Tibial nerve (tissue), 4 donors: ENCODE data around the gene AOPEP. TPM values are rescaled to one million over a fixed set of nuclear protein-coding genes. Genes with fewer than 3 reads are reported as not detected.
A peak's percentile ranks its signal among the peaks of the same experiment; 100 is the strongest.
"Not testable (repeated sequence)": the region's sequence is repeated elsewhere in the genome, so short reads cannot be mapped to it uniquely, and the experiment has no call there.

Source experiments
- DNase-seq, 2 donors: peaks; one replicate each; pipeline ENCODE4 v3.0.0-alpha.2; 2019; ENCODE audit warnings: low spot score in 2 of 2
- H3K27ac ChIP-seq, 4 donors: fragments of 200-600 bp; sonication (generic) in 3 of 4; one replicate each; pipeline ENCODE4 v1.5.1; 2017 to 2019; ENCODE audit warnings: mild to moderate bottlenecking in 1 of 4
- H3K27me3 ChIP-seq, 2 donors: fragments of 200-600 bp; sonication (generic) in 1 of 2; one replicate each; pipeline versions ENCODE4 v1.5.1 to v1.6.0; 2017 to 2019
- H3K36me3 ChIP-seq, 3 donors: fragments of 200-600 bp; sonication (generic); one replicate each; pipeline ENCODE4 v1.5.1; 2018 to 2019
- H3K4me1 ChIP-seq, 4 donors: fragments of 200-600 bp; sonication (generic) in 3 of 4; one replicate each; pipeline ENCODE4 v1.5.1; 2017 to 2019
- H3K4me3 ChIP-seq, 4 donors: fragments of 200-600 bp; sonication (generic) in 3 of 4; one replicate each; pipeline ENCODE4 v1.5.1; 2017 to 2019; ENCODE audit warnings: mild to moderate bottlenecking in 1 of 4, moderate library complexity in 1 of 4
- H3K9me3 ChIP-seq, 4 donors: fragments of 200-600 bp; sonication (generic) in 3 of 4; one replicate each; pipeline ENCODE4 v1.5.1; 2017 to 2019
- EP300 ChIP-seq, 2 donors: sonication (generic); formaldehyde crosslinking; IDR thresholded peaks; one replicate each; pipeline ENCODE4 v1.6.1; 2017; ENCODE audit warnings: antibody characterized with exemption in 2 of 2, mild to moderate bottlenecking in 1 of 2
- POLR2A ChIP-seq, 2 donors: fragments of 450-650 bp; IDR thresholded peaks; one replicate each; pipeline ENCODE4 v1.6.1; 2017; ENCODE audit warnings: antibody characterized with exemption in 2 of 2, mild to moderate bottlenecking in 2 of 2, moderate library complexity in 2 of 2
- WGBS, 2 donors: methylation state at CpG; one replicate each; pipeline ENCODE4 v1.1.5; 2018; 5-methylcytosine and 5-hydroxymethylcytosine counted together
- total RNA-seq, 4 donors: library from RNA; depleted of rRNA; stranded (reverse); fragments of >200 nt; gene quantifications; one replicate each; pipeline ENCODE4 v1.1.0, GENCODE V29; 2016
- TF ChIP-seq, protein P1 (sequence below), 5 experiments: fragments of 200-600 bp in 3 of 5; fragments of 450-650 bp in 2 of 5; sonication (generic) in 3 of 5; IDR thresholded peaks; one replicate each; pipeline ENCODE4 v1.5.1; 2016 to 2019; ENCODE audit warnings: antibody characterized with exemption in 5 of 5, mild to moderate bottlenecking in 3 of 5, moderate library complexity in 2 of 5

AOPEP gene
- total RNA-seq, 4 donors from 2014 or later: 236 to 323 (median 265) TPM

DNA sequence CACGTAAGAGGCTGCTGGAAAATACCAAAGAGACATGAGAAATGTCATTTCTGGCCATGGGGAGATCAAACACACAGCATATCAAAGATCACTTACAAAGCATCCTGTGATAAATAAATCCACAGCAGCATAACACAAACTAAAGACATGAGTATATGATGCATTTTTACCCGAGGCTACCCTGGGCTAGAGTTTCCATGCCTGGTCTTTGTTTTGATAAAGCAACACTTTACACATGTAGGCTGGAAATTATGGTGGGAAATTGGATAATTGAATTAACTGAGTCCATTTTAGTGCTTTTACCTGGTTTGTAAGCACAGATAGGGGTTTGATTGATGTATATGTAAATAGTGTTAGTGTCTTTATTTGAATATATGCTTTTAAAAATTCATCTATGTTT, 288.4 kb downstream of the AOPEP start:
- Histone ChIP-seq H3K9me3 (no peaks in the 10 kb centered on the region), H3K27ac (peak overlapping the region in 2 of 4 donors; percentile 98 to 99), H3K27me3 (no peaks in the 10 kb centered on the region), H3K4me3 (no peak overlapping the region), H3K36me3 (peaks cover 0 to 36% (median 0%) of the 10 kb centered on the region in 3 donors), H3K4me1 (peaks cover 0 to 100% (median 26%) of the 10 kb centered on the region in 4 donors)
- no peak for DNase-seq
- TF ChIP-seq EP300 (IDR thresholded peaks at IDR 0.05) (no peak), POLR2A (IDR thresholded peaks at IDR 0.05) (no peak)
- TF ChIP-seq, protein P1, sequence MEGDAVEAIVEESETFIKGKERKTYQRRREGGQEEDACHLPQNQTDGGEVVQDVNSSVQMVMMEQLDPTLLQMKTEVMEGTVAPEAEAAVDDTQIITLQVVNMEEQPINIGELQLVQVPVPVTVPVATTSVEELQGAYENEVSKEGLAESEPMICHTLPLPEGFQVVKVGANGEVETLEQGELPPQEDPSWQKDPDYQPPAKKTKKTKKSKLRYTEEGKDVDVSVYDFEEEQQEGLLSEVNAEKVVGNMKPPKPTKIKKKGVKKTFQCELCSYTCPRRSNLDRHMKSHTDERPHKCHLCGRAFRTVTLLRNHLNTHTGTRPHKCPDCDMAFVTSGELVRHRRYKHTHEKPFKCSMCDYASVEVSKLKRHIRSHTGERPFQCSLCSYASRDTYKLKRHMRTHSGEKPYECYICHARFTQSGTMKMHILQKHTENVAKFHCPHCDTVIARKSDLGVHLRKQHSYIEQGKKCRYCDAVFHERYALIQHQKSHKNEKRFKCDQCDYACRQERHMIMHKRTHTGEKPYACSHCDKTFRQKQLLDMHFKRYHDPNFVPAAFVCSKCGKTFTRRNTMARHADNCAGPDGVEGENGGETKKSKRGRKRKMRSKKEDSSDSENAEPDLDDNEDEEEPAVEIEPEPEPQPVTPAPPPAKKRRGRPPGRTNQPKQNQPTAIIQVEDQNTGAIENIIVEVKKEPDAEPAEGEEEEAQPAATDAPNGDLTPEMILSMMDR (IDR thresholded peaks at IDR 0.05): no peak
- WGBS, 2 donors: 25 to 38% methylated on average over 2 of the region's 2 CpGs

DNA sequence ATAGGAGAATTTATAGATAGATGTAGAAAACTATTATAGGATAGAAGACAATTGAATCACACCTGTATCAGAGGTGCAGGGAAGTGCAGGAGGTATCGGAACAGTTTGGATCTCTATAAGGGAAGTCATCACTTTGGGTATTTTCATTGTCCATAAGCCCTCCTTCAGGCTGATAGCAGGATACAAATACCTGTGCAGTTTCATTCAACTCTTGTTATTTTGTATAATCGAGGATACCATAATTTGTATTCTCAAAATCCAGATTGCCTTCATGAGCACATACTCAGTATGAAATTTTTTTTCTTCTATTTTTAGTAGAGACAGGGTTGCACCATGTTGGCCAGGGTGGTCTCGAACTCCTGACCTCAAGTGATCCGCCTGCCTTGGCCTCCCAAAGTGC, 289.1 kb downstream of the AOPEP start:
- WGBS, 2 donors: 95 to 97% methylated on average over 4 of the region's 4 CpGs
- Histone ChIP-seq H3K4me1 (peaks cover 0 to 100% (median 26%) of the 10 kb centered on the region in 4 donors), H3K27me3 (no peaks in the 10 kb centered on the region), H3K4me3 (no peak overlapping the region), H3K27ac (peak overlapping the region in 2 of 4 donors; percentile 54 to 99), H3K36me3 (peaks cover 0 to 42% (median 0%) of the 10 kb centered on the region in 3 donors), H3K9me3 (no peaks in the 10 kb centered on the region)
- DNase-seq: no peak
- TF ChIP-seq, protein P1 (IDR thresholded peaks at IDR 0.05): no peak
- no peak for TF ChIP-seq POLR2A (IDR thresholded peaks at IDR 0.05)
- no peak for TF ChIP-seq EP300 (IDR thresholded peaks at IDR 0.05)

DNA sequence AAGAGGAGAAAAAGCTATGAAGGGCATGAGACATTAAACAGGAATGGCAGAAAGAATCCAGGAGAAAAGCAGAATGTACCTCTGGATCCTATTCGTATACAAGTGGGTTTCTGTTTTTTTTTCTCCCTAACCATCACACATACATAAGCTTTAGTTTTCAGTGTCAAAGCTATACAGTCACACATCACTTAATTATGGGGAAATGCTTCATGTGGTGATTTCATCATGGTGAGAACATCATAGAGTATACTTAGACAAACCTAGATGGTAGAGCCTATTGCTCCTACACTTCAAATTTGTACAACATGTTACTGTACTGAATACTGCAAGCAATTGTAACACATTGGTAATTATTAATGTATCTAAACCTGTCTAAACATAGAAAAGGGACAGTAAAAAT, 290.6 kb downstream of the AOPEP start:
- H3K27me3 ChIP-seq: no peaks in the 10 kb centered on the region
- H3K4me1 ChIP-seq: peaks cover 0 to 100% (median 32%) of the 10 kb centered on the region in 4 donors
- peak overlapping the region in 3 of 4 donors; percentile 51 to 87 (median 82) for H3K27ac ChIP-seq
- H3K4me3 ChIP-seq: no peak overlapping the region
- peaks cover 0 to 55% (median 0%) of the 10 kb centered on the region in 3 donors for H3K36me3 ChIP-seq
- H3K9me3 ChIP-seq: no peaks in the 10 kb centered on the region
- WGBS, 2 donors: 80 to 84% methylated on average over 1 of the region's 1 CpG
- TF ChIP-seq POLR2A (IDR thresholded peaks at IDR 0.05) (no peak), EP300 (IDR thresholded peaks at IDR 0.05) (no peak)
- TF ChIP-seq, protein P1 (IDR thresholded peaks at IDR 0.05): no peak
- no peak for DNase-seq

DNA sequence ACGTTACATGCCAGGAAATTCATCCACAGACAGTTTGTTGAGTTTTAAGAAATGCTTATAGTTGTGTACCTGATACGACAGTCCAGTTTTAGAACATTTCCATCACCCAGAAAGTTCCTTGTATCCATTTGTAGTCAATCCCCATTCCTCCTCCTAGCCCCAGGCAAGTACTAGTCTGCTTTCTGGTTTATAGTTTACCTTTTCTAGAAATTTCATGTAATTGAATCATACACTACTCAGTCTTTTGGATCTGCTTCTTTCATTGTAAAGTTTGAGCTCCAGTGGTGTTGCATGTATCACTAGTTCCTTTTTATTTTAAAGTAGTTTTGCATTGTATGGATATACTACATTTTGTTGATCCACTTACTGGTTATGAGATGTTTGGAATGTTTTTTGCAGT, 291.2 kb downstream of the AOPEP start:
- Histone ChIP-seq H3K27ac (peak overlapping the region in 3 of 4 donors; percentile 51 to 87 (median 82)), H3K4me1 (peaks cover 0 to 100% (median 34%) of the 10 kb centered on the region in 4 donors), H3K36me3 (peaks cover 0 to 61% (median 0%) of the 10 kb centered on the region in 3 donors), H3K27me3 (no peaks in the 10 kb centered on the region), H3K9me3 (no peaks in the 10 kb centered on the region), H3K4me3 (no peak overlapping the region)
- DNase-seq: no peak
- TF ChIP-seq, protein P1 (IDR thresholded peaks at IDR 0.05): no peak
- TF ChIP-seq POLR2A (IDR thresholded peaks at IDR 0.05) (no peak), EP300 (IDR thresholded peaks at IDR 0.05) (no peak)
- 91 to 92% methylated on average over 2 of the region's 2 CpGs for WGBS, 2 donors

DNA sequence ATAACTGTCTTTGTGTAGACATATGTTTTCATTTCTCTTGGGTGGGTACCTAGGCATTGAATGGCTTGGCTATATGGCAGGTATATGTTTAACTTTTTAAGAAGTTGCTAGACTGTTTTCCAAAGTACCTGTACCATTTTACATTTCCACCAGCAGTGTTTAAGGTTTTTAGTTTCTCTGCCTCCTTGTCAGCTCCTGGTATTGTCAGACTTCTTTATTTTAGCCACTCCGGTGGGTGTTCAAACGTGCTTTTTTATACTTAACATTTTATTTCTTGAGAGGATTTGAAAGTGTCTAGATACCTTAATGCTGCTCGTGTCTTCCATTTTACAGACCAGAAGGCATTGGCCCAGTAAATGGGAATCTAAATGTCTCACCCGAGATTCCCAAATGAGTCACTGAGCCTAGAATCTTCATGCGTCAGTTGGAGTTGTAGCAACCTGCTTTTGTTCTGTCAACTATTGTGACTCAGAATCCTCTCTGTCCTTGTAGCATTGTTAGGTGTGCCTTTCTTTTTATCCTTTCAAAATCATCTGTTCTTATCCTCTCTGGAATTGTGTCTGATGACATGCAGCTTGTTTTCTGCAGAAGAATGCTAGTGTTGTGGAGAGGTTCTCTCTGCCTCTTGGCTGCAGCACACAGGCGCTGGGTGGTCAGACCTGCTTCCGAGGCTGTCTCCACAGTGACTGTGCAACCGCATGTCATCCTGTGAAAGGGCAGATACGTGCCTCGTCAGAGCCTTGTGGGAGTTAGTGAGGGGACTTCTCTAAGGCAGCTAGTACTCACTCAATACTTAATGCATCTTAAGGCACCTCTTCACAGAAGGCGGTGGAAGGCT, 291.8 kb downstream of the AOPEP start:
- Histone ChIP-seq H3K4me1 (peaks cover 0 to 100% (median 40%) of the 10 kb centered on the region in 4 donors), H3K27me3 (no peaks in the 10 kb centered on the region), H3K4me3 (peak overlapping the region in 1 of 4 donors; percentile 6), H3K36me3 (peaks cover 0 to 65% (median 0%) of the 10 kb centered on the region in 3 donors), H3K9me3 (no peaks in the 10 kb centered on the region), H3K27ac (peak overlapping the region; percentile 41 to 87 (median 66))
- 27 to 28% methylated on average over 11 of the region's 11 CpGs for WGBS, 2 donors
- DNase-seq: peak in 1 of 2 donors; percentile 37
- TF ChIP-seq EP300 (IDR thresholded peaks at IDR 0.05) (peak in 1 of 2 donors; percentile 67), POLR2A (IDR thresholded peaks at IDR 0.05) (peak in 1 of 2 donors; percentile 8)
- TF ChIP-seq, protein P1 (IDR thresholded peaks at IDR 0.05): no peak

DNA sequence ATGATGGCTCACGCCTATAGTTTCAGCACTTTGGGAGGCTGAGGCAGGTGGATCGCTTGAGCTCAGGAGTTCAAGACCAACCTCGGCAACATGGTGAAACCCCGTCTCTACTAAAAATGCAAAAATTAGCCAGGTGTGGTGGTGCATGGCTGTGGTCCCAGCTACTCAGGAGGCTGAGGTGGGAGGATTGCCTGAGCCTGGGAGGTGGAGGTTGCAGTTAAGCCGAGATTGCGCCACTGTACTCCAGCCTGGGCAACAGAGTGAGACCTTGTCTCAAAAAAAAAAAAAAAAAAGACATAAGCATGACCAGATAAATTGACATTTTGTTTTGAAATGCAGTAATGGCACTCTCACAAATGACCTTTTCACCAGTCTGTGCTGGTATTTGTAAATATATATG, 294.1 kb downstream of the AOPEP start:
- not testable (repeated sequence) for DNase-seq, H3K9me3 ChIP-seq, H3K4me3 ChIP-seq, H3K27me3 ChIP-seq
- Histone ChIP-seq H3K4me1 (peaks cover 0 to 100% (median 55%) of the 10 kb centered on the region in 4 donors), H3K36me3 (peaks cover 0 to 54% (median 0%) of the 10 kb centered on the region in 3 donors), H3K27ac (peak overlapping the region in 2 of 4 donors; percentile 82 to 87)
- WGBS, 2 donors: 88 to 96% methylated on average over 6 of the region's 6 CpGs
